GM12873 (cell line): ENCODE results near the gene ANKRD28.

Source experiments
- TF ChIP-seq, protein P1 (sequence below): IDR thresholded peaks from 2 replicates; pipeline ENCODE4 v1.5.1; 2012; ENCODE audit warnings: low read depth, mild to moderate bottlenecking, moderate library complexity, low read length, control low read depth; ENCODE audit not compliant: insufficient read depth; ENCODE audit errors: missing control alignments

Gene ANKRD28

DNA sequence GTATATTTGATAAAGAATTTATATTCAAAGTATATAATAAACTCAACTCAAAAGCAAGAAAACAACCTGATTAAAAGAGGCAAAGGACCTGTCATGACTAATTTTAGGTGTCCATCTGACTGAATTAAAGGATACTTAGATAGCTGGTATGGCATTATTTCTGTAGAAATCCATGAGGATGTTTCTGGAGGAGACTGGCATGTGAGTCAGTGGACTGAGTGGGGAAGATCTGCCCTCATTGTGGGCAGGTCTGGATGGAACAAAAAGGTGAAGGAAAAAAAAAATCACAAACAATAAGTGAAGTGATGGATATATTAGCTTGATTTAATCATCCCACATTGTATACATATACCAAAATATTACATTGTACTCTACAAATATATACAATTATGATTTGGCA lies 16.6 kb downstream of the ANKRD28 start:
- TF ChIP-seq, protein P1, sequence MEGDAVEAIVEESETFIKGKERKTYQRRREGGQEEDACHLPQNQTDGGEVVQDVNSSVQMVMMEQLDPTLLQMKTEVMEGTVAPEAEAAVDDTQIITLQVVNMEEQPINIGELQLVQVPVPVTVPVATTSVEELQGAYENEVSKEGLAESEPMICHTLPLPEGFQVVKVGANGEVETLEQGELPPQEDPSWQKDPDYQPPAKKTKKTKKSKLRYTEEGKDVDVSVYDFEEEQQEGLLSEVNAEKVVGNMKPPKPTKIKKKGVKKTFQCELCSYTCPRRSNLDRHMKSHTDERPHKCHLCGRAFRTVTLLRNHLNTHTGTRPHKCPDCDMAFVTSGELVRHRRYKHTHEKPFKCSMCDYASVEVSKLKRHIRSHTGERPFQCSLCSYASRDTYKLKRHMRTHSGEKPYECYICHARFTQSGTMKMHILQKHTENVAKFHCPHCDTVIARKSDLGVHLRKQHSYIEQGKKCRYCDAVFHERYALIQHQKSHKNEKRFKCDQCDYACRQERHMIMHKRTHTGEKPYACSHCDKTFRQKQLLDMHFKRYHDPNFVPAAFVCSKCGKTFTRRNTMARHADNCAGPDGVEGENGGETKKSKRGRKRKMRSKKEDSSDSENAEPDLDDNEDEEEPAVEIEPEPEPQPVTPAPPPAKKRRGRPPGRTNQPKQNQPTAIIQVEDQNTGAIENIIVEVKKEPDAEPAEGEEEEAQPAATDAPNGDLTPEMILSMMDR: no peak

DNA sequence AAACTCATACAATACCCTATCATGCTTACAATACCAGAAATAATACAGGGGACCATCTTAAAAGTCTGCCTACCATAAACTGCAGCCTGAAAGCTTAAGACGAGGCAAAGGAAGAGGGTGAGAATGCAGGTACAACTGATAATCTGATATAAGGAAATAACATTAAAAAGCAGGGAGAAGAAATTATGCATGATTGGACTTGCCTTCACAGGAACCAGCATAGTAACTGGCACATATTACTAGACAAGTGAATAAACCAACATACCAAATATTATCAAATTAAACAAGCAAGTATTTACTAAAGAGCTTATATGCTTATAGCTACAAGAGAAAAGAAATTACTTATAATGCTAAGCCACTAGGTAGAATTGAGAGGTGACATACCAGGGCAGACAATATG lies 18.7 kb downstream of the ANKRD28 start:
- TF ChIP-seq, protein P1: no peak

DNA sequence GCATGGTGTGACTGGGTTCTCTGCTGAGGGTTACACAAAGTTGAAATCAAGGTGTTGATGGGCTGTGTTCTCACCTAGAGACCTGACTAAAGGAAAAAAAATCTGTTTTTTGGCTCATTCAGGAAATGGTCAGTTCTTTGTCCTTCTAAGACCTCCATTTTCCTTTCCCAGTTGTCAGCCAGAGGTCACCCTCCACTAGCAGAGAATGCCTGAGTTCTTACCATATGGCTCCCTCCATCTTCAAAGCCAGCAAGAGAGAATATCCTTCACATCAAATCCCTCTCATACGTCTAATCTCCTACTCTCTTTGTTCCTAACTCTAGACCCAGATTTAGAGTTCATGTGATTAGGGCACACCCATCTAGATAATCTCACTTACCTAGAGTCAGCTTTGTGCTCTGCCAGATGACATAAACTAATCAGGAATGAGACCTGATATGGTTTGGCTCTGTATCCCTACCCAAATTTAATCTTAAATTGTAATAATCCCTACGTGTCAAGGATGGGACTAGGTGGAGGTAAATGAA lies 19.4 kb downstream of the ANKRD28 start:
- TF ChIP-seq, protein P1: no peak

DNA sequence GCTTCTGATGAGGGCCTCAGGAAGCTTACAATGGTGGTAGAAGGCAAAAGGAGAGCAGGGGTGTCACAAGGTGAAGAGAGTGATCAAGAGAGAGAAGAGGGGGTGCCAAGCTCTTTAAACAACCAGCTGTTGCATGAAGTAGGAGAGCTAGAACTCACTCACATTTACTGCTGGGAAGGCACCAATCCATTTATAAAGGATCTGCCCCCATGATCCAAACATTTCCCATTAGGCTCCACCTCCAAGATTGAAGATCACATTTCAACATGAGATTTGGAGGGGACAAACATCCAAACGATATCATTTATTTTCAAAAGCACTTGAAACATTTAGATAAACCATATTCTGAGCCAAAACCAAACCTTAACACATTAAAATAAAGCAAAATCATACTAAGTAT lies 26.3 kb downstream of the ANKRD28 start:
- TF ChIP-seq, protein P1: no peak

DNA sequence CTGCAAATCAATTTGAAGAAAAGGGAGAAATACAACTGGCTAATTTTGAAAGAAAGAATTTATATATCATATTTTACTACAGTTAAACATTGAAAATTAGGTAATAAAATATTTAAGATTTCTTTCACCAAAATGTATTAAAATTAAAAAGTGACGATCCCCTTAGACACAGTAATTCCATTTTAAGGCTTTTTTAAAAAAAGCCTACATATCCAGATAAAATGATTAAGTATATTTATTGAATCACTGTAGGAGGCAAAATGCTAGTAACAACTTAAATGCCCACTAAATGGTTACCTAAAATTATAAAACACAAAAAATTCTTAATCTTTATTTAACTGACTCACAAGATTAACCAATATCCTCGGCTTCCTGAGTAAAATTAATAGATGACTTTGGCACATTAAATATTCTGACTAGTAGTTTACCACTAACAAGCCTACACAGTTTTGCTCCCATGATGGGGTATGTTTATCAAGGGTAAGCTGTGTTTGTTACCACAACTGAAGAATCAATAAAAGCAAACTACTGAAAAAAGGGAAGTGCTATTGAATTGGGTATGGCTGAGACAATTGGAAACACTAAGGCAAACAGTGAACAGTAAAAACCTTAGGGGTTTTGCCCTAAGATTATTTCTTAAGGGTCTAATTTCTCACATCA lies 28.4 kb downstream of the ANKRD28 start:
- TF ChIP-seq, protein P1: no peak

DNA sequence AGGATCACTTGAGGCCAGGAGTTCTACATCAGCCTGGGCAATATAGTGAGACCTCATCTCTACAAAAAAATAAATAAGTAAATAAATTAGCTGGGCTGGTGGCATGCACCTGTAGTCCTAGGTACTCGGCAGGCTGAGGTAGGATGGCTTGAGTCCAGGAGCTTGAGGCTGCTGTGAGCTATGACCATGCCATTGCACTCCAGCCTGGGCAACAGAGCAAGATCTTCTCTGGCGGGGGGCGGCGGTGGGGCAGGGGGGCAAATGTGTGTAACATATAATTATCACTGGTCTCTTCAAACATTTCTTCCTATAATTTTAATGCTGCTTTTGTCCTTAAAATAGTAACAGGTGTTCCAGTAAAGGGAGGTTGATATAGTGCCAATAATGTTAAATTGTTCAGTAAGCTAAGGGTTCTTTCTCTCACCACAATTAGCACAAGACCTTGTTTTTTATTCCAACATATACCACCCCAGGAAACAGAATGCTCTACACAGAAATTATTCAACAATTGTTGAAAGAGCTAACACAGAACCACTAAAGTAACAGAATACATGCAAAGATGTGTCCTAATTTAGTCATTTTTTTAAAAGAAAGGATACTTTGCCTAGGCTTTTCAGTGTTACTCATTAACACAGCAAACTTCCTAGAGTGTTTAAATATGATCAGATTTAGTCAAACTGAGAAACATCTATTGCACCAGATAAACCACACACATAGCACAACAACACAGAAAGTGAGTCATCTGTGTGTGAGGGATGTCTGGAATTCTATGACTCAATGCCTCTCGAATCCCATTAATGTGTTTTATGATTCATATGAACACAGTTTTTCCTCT lies 29.1 kb downstream of the ANKRD28 start:
- TF ChIP-seq, protein P1: no peak

DNA sequence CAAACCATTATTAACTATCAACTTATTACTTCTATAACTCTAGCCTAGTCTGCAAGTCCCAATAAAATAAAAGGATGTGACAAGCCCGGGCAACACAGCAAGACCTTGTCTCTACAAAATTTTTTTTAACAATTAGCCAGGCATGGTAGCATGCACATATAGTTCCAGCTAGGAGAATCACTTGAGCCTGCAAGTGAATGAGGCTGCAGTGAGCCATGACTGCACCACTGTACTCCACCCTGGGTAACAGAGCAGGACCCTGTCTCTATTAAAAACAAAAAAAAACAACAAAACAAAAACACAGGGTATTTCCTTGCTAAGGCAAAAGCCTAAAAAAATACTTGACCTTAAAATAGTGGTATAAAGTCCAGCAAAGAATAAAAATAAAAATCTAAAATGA lies 31.4 kb downstream of the ANKRD28 start:
- TF ChIP-seq, protein P1: no peak
